ENCODE results near the gene PPP1R14D. TPM values are rescaled to one million over a fixed set of nuclear protein-coding genes. Genes with fewer than 3 reads are reported as not detected.

Gene PPP1R14D
- total RNA-seq, 2 donors from 2014 or later = not detected

DNA sequence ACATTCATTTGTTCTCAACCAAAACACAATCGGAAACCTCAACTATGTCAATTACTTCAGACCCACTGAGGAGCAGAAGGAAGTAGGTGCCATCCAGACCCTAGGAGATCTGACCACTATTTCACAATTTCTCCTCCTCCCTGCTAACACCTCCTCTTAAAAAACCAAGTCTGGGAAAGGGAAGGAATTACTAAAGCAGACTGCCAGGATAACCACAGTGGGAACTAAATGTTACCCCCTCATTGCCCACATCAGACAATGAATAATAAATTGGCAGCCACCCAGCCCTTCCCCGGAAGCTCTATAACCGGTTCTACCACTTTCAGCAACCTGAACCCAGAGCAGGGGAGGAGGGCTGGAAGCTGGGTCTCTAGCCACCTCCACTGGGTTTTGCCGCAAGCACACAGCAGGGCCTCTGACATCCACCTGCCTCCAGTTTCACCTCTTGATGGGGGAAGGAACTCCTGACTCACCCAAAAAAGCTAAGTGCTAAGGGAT lies 41.1 kb downstream of the PPP1R14D start:
- peak; percentile 91 for ATAC-seq
- H3K36me3 ChIP-seq (replicated peaks in 1 of 2; ENCODE audit: insufficient read depth in 1 of 2, low read depth in 2 of 2) = no peaks in the 10 kb centered on the region
- intact Hi-C loops (cut with DNase I) = no loop called here
- H3K9me3 ChIP-seq = no peaks in the 10 kb centered on the region
- WGBS, 2 donors = 0 to 4% methylated on average over 3 to 4 of the region's 4 CpGs
- H3K27me3 ChIP-seq = no peaks in the 10 kb centered on the region
- DNase-seq = peak; percentile 87 to 94 (median 90)
- no peak overlapping the region for H3K4me3 ChIP-seq
- peak overlapping the region; percentile 82 to 90 (median 84) for H3K27ac ChIP-seq
- H3K4me1 ChIP-seq = peaks cover 58% of the 10 kb centered on the region
- TF ChIP-seq, protein P1, sequence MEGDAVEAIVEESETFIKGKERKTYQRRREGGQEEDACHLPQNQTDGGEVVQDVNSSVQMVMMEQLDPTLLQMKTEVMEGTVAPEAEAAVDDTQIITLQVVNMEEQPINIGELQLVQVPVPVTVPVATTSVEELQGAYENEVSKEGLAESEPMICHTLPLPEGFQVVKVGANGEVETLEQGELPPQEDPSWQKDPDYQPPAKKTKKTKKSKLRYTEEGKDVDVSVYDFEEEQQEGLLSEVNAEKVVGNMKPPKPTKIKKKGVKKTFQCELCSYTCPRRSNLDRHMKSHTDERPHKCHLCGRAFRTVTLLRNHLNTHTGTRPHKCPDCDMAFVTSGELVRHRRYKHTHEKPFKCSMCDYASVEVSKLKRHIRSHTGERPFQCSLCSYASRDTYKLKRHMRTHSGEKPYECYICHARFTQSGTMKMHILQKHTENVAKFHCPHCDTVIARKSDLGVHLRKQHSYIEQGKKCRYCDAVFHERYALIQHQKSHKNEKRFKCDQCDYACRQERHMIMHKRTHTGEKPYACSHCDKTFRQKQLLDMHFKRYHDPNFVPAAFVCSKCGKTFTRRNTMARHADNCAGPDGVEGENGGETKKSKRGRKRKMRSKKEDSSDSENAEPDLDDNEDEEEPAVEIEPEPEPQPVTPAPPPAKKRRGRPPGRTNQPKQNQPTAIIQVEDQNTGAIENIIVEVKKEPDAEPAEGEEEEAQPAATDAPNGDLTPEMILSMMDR (IDR thresholded peaks at IDR 0.05) = no peak
- peak in 2 of 3 donors; percentile 29 to 39 for TF ChIP-seq POLR2A (IDR thresholded peaks at IDR 0.05)

DNA sequence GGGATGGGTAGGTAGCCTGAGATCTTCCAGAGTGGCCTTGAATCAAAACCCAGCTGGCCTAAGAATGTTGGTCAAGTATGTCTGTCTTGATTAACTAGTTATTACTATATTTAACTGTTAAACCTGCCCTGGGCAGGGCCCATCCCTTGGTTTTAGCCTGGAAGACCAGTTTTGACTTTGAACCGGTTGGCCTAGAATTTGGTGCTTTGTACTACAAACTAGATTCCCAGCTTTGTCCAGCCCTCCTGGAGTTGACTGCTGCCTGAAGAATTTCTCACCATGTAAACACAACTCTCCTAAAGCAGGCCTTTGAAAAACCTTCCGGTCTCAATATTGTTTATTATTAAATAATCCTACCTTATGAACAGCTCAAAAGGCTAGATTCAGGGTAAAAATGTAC lies 42.7 kb downstream of the PPP1R14D start:
- intact Hi-C loops (cut with DNase I) = no loop called here
- Histone ChIP-seq H3K27ac (peak overlapping the region; percentile 48 to 85 (median 82)), H3K9me3 (no peaks in the 10 kb centered on the region), H3K4me1 (peaks cover 52% of the 10 kb centered on the region), H3K4me3 (no peak overlapping the region), H3K36me3 (replicated peaks in 1 of 2; ENCODE audit: insufficient read depth in 1 of 2, low read depth in 2 of 2) (no peaks in the 10 kb centered on the region), H3K27me3 (no peaks in the 10 kb centered on the region)
- no peak for ATAC-seq
- DNase-seq = no peak
- 49 to 51% methylated on average over 2 of the region's 2 CpGs for WGBS, 2 donors
- TF ChIP-seq POLR2A (IDR thresholded peaks at IDR 0.05) = no peak
- TF ChIP-seq, protein P1 (IDR thresholded peaks at IDR 0.05) = no peak

DNA sequence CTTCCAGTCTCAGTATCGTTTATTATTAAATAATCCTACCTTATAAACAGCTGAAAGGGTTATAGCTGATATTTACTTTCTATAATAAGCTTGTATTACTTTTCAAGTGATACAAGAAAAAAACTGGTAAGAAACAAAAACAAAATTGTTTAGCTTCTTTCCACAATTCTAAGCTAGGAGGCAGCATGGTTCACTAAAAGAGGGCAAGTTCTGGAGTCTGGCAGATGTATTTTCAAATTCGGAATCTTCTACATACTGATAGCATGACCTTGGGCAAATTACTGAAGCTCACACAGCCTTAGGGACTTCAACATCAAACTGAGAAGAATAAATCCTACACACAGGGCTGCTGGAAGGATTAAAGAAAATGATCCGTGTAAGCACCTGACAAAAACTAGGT lies 43.3 kb downstream of the PPP1R14D start:
- no peak for DNase-seq
- intact Hi-C loops (cut with DNase I) = no loop called here
- Histone ChIP-seq H3K27me3 (no peaks in the 10 kb centered on the region), H3K36me3 (replicated peaks in 1 of 2; ENCODE audit: insufficient read depth in 1 of 2, low read depth in 2 of 2) (no peaks in the 10 kb centered on the region), H3K9me3 (no peaks in the 10 kb centered on the region), H3K4me3 (no peak overlapping the region), H3K4me1 (peaks cover 45% of the 10 kb centered on the region), H3K27ac (peak overlapping the region; percentile 48 to 85 (median 82))
- no peak for ATAC-seq
- WGBS, 2 donors = 40 to 58% methylated on average over 3 of the region's 3 CpGs
- TF ChIP-seq, protein P1 (IDR thresholded peaks at IDR 0.05) = peak in 3 of 7 experiments; percentile 20 to 25 (median 22)
- no peak for TF ChIP-seq POLR2A (IDR thresholded peaks at IDR 0.05)

DNA sequence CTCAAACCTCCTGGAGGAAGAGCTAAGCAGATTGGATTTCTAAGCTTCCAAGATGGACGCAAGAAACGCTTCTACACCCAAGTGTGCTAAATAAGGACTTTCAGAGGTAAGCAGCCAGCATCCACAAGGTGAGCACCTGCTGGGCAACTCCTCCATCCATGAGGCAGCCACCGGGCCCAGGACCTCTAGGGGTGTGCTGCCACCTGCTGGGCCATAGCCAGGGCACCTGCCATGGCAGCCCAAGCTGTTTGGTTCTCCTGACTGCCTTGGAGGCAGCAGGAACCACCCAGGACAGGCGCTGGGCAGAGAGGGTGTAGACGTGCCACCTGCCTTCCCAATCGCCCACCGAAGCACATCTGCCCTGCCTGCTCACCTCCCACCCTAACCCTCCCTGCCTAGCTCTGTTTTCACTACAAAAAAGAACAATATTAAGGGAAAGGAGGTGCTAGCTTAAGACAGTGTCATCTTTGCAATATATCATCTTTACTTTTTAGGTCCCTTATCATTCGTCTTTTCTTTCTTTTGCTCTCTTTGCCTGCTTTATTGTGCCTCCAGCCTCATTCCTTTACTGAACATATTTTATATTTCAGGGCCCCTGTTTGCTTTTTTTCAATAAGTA lies 45.8 kb downstream of the PPP1R14D start:
- TF ChIP-seq, protein P1 (IDR thresholded peaks at IDR 0.05) = peak in 6 of 7 experiments; percentile 69 to 87 (median 82)
- no peak for TF ChIP-seq POLR2A (IDR thresholded peaks at IDR 0.05)
- Histone ChIP-seq H3K4me1 (peaks cover 26% of the 10 kb centered on the region), H3K27ac (no peak overlapping the region), H3K27me3 (no peaks in the 10 kb centered on the region), H3K36me3 (replicated peaks in 1 of 2; ENCODE audit: insufficient read depth in 1 of 2, low read depth in 2 of 2) (peaks cover 0 to 8% of the 10 kb centered on the region in 2 donors), H3K9me3 (no peaks in the 10 kb centered on the region), H3K4me3 (no peak overlapping the region)
- 22 to 26% methylated on average over 8 of the region's 8 CpGs for WGBS, 2 donors
- ATAC-seq (peak; percentile 77), DNase-seq (peak; percentile 82 to 86 (median 84))
- intact Hi-C loops (cut with DNase I) = no loop called here
